Measurements from ENCODE around the gene WNT2. TPM values are rescaled to one million over a fixed set of nuclear protein-coding genes. Genes with fewer than 3 reads are reported as not detected.
"Not testable (repeated sequence)": the region's sequence is repeated elsewhere in the genome, so short reads cannot be mapped to it uniquely, and the experiment has no call there.

WNT2 gene
- total RNA-seq, 1 donor from 2014 or later: 0.07 TPM

GRCh38 chr7:117247809-117248208 lies 75.0 kb downstream of the WNT2 start:
- peaks cover 2% of the 10 kb centered on the region for H3K27me3 Mint-ChIP-seq (ENCODE audit: low read depth, unreplicated experiment)
- peaks cover 34% of the 10 kb centered on the region for H3K4me1 Mint-ChIP-seq (ENCODE audit: low read depth, unreplicated experiment)
- Histone ChIP-seq H3K9ac (ENCODE audit: low read length) (no peak overlapping the region), H3K4me1 (ENCODE audit: insufficient read depth, low read length) (peaks cover 17% of the 10 kb centered on the region), H3K27ac (ENCODE audit: low read depth, low read length) (no peak overlapping the region), H3K79me2 (ENCODE audit: insufficient read depth, low read length) (no peaks in the 10 kb centered on the region), H3K4me2 (ENCODE audit: low read length) (no peak overlapping the region), H3K9me3 (ENCODE audit: insufficient read depth, low read depth, low read length) (no peaks in the 10 kb centered on the region), H4K20me1 (ENCODE audit: insufficient read depth, low read length) (no peaks in the 10 kb centered on the region), H3K27me3 (ENCODE audit: insufficient read depth, low read length) (no peaks in the 10 kb centered on the region), H3K36me3 (ENCODE audit: insufficient read depth, low read length) (no peaks in the 10 kb centered on the region), H3K4me3 (ENCODE audit: insufficient read depth, low read depth, low read length) (no peak overlapping the region), H2AFZ (ENCODE audit: low read depth, low read length) (no peak overlapping the region)
- TF ChIP-seq EZH2 (IDR thresholded peaks at IDR 0.05; ENCODE audit: insufficient read depth, low read length) (no peak), CTCF (IDR thresholded peaks at IDR 0.05; ENCODE audit: insufficient read depth, low read depth, low read length) (no peak)
- peak overlapping the region; percentile 15 for H3K4me3 Mint-ChIP-seq (ENCODE audit: unreplicated experiment)
- FAIRE-seq: no peak
- peaks cover 5% of the 10 kb centered on the region for H3K9me3 Mint-ChIP-seq (ENCODE audit: unreplicated experiment)
- peak; percentile 70 for DNase-seq (ENCODE audit: low read depth)
- no peaks in the 10 kb centered on the region for H3K36me3 Mint-ChIP-seq (ENCODE audit: low read depth, unreplicated experiment)
- H3K27ac Mint-ChIP-seq (ENCODE audit: unreplicated experiment): no peak overlapping the region

GRCh38 chr7:117245703-117246102 lies 77.2 kb downstream of the WNT2 start:
- H3K4me3 Mint-ChIP-seq (ENCODE audit: unreplicated experiment); FAIRE-seq; H4K20me1 ChIP-seq (ENCODE audit: insufficient read depth, low read length); H3K79me2 ChIP-seq (ENCODE audit: insufficient read depth, low read length); H3K27ac Mint-ChIP-seq (ENCODE audit: unreplicated experiment); H3K36me3 ChIP-seq (ENCODE audit: insufficient read depth, low read length); H2AFZ ChIP-seq (ENCODE audit: low read depth, low read length); H3K4me2 ChIP-seq (ENCODE audit: low read length); H3K4me1 ChIP-seq (ENCODE audit: insufficient read depth, low read length); H3K27ac ChIP-seq (ENCODE audit: low read depth, low read length); H3K36me3 Mint-ChIP-seq (ENCODE audit: low read depth, unreplicated experiment); H3K9me3 Mint-ChIP-seq (ENCODE audit: unreplicated experiment); H3K4me3 ChIP-seq (ENCODE audit: insufficient read depth, low read depth, low read length); H3K27me3 ChIP-seq (ENCODE audit: insufficient read depth, low read length); H3K27me3 Mint-ChIP-seq (ENCODE audit: low read depth, unreplicated experiment); H3K9me3 ChIP-seq (ENCODE audit: insufficient read depth, low read depth, low read length); DNase-seq (ENCODE audit: low read depth); H3K9ac ChIP-seq (ENCODE audit: low read length): not testable (repeated sequence)
- H3K4me1 Mint-ChIP-seq (ENCODE audit: low read depth, unreplicated experiment): peaks cover 17% of the 10 kb centered on the region

GRCh38 chr7:117243390-117243789 lies 79.5 kb downstream of the WNT2 start:
- Histone ChIP-seq H3K79me2 (ENCODE audit: insufficient read depth, low read length) (no peaks in the 10 kb centered on the region), H3K27me3 (ENCODE audit: insufficient read depth, low read length) (no peaks in the 10 kb centered on the region), H4K20me1 (ENCODE audit: insufficient read depth, low read length) (no peaks in the 10 kb centered on the region), H3K9ac (ENCODE audit: low read length) (no peak overlapping the region), H3K4me3 (ENCODE audit: insufficient read depth, low read depth, low read length) (no peak overlapping the region), H3K9me3 (ENCODE audit: insufficient read depth, low read depth, low read length) (no peaks in the 10 kb centered on the region), H3K27ac (ENCODE audit: low read depth, low read length) (no peak overlapping the region), H2AFZ (ENCODE audit: low read depth, low read length) (no peak overlapping the region), H3K36me3 (ENCODE audit: insufficient read depth, low read length) (no peaks in the 10 kb centered on the region), H3K4me1 (ENCODE audit: insufficient read depth, low read length) (no peaks in the 10 kb centered on the region), H3K4me2 (ENCODE audit: low read length) (no peak overlapping the region)
- no peak overlapping the region for H3K27ac Mint-ChIP-seq (ENCODE audit: unreplicated experiment)
- H3K27me3 Mint-ChIP-seq (ENCODE audit: low read depth, unreplicated experiment): no peaks in the 10 kb centered on the region
- H3K4me1 Mint-ChIP-seq (ENCODE audit: low read depth, unreplicated experiment): peaks cover 7% of the 10 kb centered on the region
- H3K4me3 Mint-ChIP-seq (ENCODE audit: unreplicated experiment): no peak overlapping the region
- H3K36me3 Mint-ChIP-seq (ENCODE audit: low read depth, unreplicated experiment): no peaks in the 10 kb centered on the region
- FAIRE-seq (no peak), DNase-seq (ENCODE audit: low read depth) (no peak)
- peaks cover 5% of the 10 kb centered on the region for H3K9me3 Mint-ChIP-seq (ENCODE audit: unreplicated experiment)
- TF ChIP-seq EZH2 (IDR thresholded peaks at IDR 0.05; ENCODE audit: insufficient read depth, low read length) (no peak), CTCF (IDR thresholded peaks at IDR 0.05; ENCODE audit: insufficient read depth, low read depth, low read length) (no peak)
